CD4-positive, alpha-beta T cell treated with Interleukin-6 at 100 ng/mL for 8 hours (primary cell): Measurements from ENCODE around the gene TMEM114.
"Not testable (repeated sequence)": the region's sequence is repeated elsewhere in the genome, so short reads cannot be mapped to it uniquely, and the experiment has no call there.

Source experiments
- DNase-seq: peaks from one replicate; pipeline ENCODE4 v3.0.0-alpha.2; 2020; ENCODE audit warnings: mixed read lengths, low spot score

TMEM114 gene

GRCh38 chr16:8572919-8573724 is 17.2 kb downstream of the TMEM114 start:
- DNase-seq: no peak

GRCh38 chr16:8572063-8572918 is 18.0 kb downstream of the TMEM114 start:
- DNase-seq: no peak

DNA sequence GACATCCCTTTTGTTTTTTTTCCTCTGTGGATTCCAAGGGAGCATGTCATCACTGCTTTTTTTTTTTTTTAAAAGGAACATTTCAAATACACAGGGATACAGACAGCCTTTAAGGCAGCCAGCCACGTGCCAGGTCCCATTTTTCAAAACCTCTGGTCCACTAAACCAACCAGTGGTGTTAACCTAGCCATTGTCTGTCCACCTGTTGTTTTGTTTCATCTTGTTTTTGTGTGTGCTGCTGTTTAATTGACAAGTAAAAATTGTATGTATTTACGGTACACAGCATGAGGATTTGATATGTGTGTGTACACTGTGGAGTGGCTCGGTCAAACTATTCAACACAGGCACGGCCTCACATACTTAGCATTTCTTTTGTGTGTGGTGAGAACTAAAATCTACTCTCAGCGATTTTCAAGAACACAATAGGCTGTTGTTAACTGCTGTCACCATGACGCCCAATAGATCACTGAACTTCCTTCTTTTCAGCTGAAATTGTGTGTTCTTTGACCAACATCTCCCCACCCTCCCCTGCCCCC is 19.2 kb downstream of the TMEM114 start:
- no peak for DNase-seq

DNA sequence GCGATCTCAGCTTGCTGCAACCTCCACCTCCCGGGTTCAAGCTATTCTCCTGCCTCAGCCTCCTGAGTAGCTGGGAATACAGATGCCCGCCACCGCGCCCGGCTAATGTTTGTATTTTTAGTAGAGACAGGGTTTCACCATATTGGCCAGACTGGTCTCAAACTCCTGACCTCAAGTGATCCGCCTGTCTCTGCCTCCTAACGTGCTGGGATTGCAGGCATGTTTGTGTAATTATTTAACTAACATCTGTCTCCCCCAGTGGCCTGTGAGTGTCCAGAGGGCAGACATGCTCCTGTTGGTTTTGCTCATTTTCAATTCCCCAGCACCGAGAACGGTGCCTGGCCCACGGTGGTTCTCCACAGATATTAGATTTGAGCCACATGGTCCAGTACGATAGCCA is 19.9 kb downstream of the TMEM114 start:
- not testable (repeated sequence) for DNase-seq

DNA sequence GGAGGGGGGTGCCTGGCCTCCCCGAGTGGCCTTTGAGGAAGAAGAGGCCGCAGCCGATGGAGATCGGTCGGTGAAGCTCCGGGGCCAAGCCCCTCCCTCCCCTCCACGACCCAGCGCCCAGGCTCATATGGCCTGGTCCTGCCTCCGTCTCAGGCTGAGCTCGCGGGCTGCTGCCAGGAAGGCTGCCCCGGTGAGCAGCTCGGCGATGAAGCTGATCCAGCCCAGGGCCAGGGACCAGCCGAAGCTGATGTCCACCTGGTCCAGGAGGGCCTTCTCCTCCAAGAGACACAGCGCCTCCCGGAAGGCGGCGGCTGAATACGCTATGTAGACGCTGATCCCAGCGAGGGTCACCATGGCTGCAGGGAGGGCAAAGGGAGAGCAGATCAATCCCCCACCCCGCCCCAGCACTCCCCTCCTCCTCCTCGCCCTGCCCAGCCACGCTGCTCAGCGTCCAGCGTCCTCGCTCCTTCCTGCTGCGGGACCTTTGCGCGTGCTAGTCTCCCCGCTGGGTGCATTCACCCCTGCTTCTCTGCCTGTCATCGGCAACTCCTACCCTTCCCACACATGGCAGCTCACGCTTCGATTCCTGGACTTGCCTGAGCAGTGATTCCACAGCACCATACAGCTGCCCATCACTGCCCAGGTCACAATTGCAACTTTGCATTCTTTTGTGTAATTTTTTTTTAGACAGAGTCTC is 20.5 kb downstream of the TMEM114 start:
- DNase-seq: no peak

GRCh38 chr16:8568231-8568617 is 22.1 kb downstream of the TMEM114 start:
- DNase-seq: no peak

GRCh38 chr16:8567355-8568230 is 22.7 kb downstream of the TMEM114 start:
- peak; percentile 73 for DNase-seq

DNA sequence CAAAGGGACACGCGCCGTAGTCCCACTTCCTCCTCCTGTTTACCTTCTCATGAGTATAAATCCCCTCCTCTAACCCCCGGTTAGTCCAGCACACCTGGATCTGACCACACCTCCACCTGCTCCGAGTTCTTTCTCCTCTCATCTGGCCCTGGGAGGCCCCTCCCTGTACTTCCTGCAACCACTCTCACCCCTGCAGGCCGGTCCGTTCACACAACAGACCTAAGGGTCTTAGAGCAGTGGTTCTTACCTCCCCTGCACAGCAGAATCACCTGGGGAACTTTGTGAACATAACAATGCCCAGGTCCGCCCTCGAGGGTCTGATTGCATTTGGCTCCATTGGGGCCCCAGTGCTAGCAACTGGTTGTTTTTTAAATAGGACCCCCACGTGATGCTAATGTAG is 24.8 kb downstream of the TMEM114 start:
- no peak for DNase-seq

DNA sequence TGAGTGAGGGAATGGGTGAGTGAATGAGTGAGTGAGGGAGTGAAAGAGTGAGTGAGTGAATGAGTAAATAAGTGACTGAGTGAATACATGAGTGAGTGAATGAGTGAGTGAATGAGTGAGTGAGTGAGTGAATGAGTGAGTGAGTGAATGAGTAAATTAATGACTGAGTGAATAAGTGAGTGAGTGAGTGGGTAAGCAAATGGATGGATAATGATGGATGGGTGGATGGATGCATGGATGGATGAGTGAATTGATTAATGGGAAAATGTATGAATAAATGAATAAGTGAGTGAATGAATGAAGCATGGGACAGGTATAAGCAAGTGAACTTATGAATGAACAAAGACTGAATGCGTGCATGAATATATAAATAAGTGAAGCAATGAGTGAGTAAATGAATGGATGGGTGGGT is 25.4 kb downstream of the TMEM114 start:
- DNase-seq: no peak

DNA sequence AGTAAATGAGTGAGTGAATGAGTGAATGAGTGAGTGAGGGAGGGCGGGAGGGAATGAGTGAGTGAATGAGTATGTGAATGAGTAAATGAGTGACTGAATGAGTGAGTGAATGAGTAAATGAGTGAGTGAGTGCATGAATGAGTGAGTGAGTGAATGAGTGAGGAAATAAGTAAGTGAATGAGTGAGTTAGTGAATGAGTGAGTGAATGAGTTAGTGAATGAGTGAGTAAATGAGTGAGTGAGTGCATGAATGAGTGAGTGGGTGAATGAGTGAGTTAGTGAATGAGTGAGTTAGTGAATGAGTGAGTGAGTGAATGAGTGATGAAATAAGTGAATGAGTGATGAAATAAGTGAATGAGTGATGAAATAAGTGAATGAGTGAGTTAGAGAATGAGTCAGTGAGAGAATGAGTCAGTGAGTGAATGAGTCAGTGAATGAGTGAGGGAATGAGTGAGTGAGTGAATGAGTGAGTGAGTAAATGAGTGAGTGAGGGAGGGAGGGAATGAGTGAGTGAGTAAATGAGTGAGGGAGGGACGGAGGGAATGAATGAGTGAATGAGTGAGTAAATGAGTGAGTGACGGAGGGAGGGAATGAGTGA is 26.3 kb downstream of the TMEM114 start:
- not testable (repeated sequence) for DNase-seq

DNA sequence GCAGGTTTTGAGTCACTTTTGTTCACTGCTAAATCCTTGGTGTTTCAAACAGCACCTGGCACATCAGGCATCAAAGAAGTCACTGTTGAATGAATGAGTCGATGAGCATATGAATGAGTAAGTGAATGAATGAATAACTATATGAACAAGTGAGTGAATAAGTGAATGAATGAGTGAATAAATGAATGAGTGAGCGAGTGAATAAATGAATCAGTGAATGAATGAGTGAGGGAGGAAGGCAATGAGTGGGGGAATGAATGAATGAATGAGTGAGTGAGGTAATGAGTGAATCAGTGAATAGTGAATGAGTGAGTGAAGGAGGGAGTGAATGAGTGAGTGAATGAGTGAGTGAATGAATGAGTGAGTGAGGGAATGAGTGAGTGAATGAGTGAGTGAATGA is 28.8 kb downstream of the TMEM114 start:
- no peak for DNase-seq

- no peak for DNase-seq
Observed at GRCh38 chr16:8555400-8555799, 34.9 kb downstream of the TMEM114 start.

DNA sequence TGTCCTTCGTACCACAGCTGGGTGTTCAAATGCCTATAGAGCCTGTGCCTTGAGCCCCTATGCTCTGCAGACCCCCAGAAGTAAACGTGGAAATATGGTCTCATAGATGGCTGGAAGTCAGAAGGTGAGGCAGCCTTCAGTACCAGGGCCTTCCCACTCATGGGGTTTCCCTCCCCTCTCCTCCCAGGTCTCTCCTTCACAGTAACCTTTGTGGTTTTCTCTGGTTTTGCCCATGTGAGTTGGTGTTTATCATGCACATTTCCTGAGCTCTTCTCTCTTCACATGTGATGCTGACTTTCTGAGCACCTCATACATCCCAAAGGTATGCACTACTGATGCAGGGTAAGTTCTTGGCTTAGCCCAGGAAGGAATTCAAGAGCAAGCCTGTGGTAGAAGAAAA is 35.4 kb downstream of the TMEM114 start:
- DNase-seq: no peak

DNA sequence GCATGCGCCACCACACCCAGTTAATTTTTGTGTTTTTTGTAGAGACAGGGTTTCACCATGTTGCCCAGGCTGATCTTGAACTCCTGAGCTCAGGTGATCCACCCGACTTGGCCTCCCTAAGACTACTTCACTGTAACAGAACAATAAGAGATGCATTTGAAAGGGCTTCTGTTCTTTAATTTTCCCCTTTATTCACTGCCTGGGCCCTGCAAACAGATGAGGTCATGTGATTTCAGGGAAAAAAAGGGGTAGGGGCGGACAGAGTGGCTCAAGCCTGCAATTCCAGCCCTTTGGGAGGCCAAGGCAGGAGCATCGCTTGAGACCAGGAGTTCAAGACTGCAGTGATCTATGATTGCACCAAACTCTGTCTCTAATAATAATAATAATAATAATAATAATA is 36.3 kb downstream of the TMEM114 start:
- DNase-seq: no peak

GRCh38 chr16:8552487-8553221 is 37.7 kb downstream of the TMEM114 start:
- DNase-seq: no peak

- no peak for DNase-seq
Observed at GRCh38 chr16:8551388-8552332, 38.7 kb downstream of the TMEM114 start.

- no peak for DNase-seq
Observed at GRCh38 chr16:8550728-8551387, 39.5 kb downstream of the TMEM114 start.

GRCh38 chr16:8549843-8550412 is 40.4 kb downstream of the TMEM114 start:
- no peak for DNase-seq
